ENCODE measurements around the gene PCBP3. TPM values are rescaled to one million over a fixed set of nuclear protein-coding genes. Genes with fewer than 3 reads are reported as not detected.

PCBP3 gene
- total RNA-seq, 1 donor from 2014 or later, result not detected

- DNase-seq, result no peak
Observed at GRCh38 chr21:45898028-45898350, 254.5 kb downstream of the PCBP3 start.

GRCh38 chr21:45898781-45899180, 255.3 kb downstream of the PCBP3 start:
- no peak for DNase-seq

- DNase-seq, result no peak
Observed at GRCh38 chr21:45899317-45900033, 255.9 kb downstream of the PCBP3 start.

- no peak for DNase-seq
Observed at GRCh38 chr21:45900034-45900868, 256.7 kb downstream of the PCBP3 start.

GRCh38 chr21:45901061-45901690, 257.7 kb downstream of the PCBP3 start:
- DNase-seq, result no peak

- DNase-seq, result no peak
Observed at GRCh38 chr21:45902292-45902995, 258.9 kb downstream of the PCBP3 start.

- DNase-seq, result no peak
Observed at GRCh38 chr21:45905196-45905595, 261.7 kb downstream of the PCBP3 start.

- DNase-seq, result no peak
Observed at GRCh38 chr21:45906196-45906805, 262.8 kb downstream of the PCBP3 start.

- no peak for DNase-seq
Observed at GRCh38 chr21:45906859-45907258, 263.3 kb downstream of the PCBP3 start.

GRCh38 chr21:45908536-45909237, 265.2 kb downstream of the PCBP3 start:
- DNase-seq, result no peak

- no peak for DNase-seq
Observed at GRCh38 chr21:45909238-45909988, 265.9 kb downstream of the PCBP3 start.

- DNase-seq, result no peak
Observed at GRCh38 chr21:45910155-45910547, 266.6 kb downstream of the PCBP3 start.

- DNase-seq, result no peak
Observed at GRCh38 chr21:45910548-45911221, 267.2 kb downstream of the PCBP3 start.

GRCh38 chr21:45911806-45912325, 268.3 kb downstream of the PCBP3 start:
- no peak for DNase-seq

- DNase-seq, result no peak
Observed at GRCh38 chr21:45912611-45913417, 269.3 kb downstream of the PCBP3 start.

GRCh38 chr21:45913418-45913765, 269.9 kb downstream of the PCBP3 start:
- no peak for DNase-seq

GRCh38 chr21:45913886-45914285, 270.4 kb downstream of the PCBP3 start:
- no peak for DNase-seq

GRCh38 chr21:45914321-45914845, 270.9 kb downstream of the PCBP3 start:
- no peak for DNase-seq
